Kasumi-1 (cell line): ENCODE measurements around the gene AAMDC.
"Not testable (repeated sequence)": the region's sequence is repeated elsewhere in the genome, so short reads cannot be mapped to it uniquely, and the experiment has no call there.

ENCODE experiments used
- DNase-seq, 2 experiments: peaks; one replicate each; lab custom pipeline; 2025; lab: John Stamatoyannopoulos, UW

The AAMDC gene

GRCh38 chr11:77884829-77885190 is 63.9 kb downstream of the AAMDC start:
- DNase-seq: no peak

- no peak for DNase-seq
Measured at GRCh38 chr11:77886401-77886800, 65.5 kb downstream of the AAMDC start.

GRCh38 chr11:77889045-77889444 is 68.1 kb downstream of the AAMDC start:
- not testable (repeated sequence) for DNase-seq

- DNase-seq: not testable (repeated sequence)
Measured at GRCh38 chr11:77890100-77890614, 69.2 kb downstream of the AAMDC start.

- not testable (repeated sequence) for DNase-seq
Measured at GRCh38 chr11:77890619-77891056, 69.7 kb downstream of the AAMDC start.

- not testable (repeated sequence) for DNase-seq
Measured at GRCh38 chr11:77891256-77891655, 70.3 kb downstream of the AAMDC start.

- not testable (repeated sequence) for DNase-seq
Measured at GRCh38 chr11:77891703-77892102, 70.8 kb downstream of the AAMDC start.

- DNase-seq: not testable (repeated sequence)
Measured at GRCh38 chr11:77894949-77895348, 74.0 kb downstream of the AAMDC start.

- no peak for DNase-seq
Measured at GRCh38 chr11:77908835-77909234, 87.9 kb downstream of the AAMDC start.

- no peak for DNase-seq
Measured at GRCh38 chr11:77909277-77909676, 88.3 kb downstream of the AAMDC start.

GRCh38 chr11:77910828-77911227 is 89.9 kb downstream of the AAMDC start:
- DNase-seq: not testable (repeated sequence)

GRCh38 chr11:77913608-77914306 is 92.8 kb downstream of the AAMDC start:
- not testable (repeated sequence) for DNase-seq

GRCh38 chr11:77914307-77914791 is 93.4 kb downstream of the AAMDC start:
- DNase-seq: not testable (repeated sequence)

- DNase-seq: not testable (repeated sequence)
Measured at GRCh38 chr11:77917713-77918112, 96.8 kb downstream of the AAMDC start.
